PFSK-1 (cell line): ENCODE data around the gene GPR158.

ENCODE experiments used
- POLR2AphosphoS5 ChIP-seq: IDR thresholded peaks from 2 replicates; pipeline ENCODE4 v1.6.1; 2012; ENCODE audit warnings: low read depth, mild to moderate bottlenecking, control low read depth, low read length, moderate library complexity
- TAF1 ChIP-seq: IDR thresholded peaks from 2 replicates; pipeline ENCODE4 v1.6.1; 2012; ENCODE audit warnings: low read length, control low read depth, borderline replicate concordance; ENCODE audit not compliant: insufficient read depth

GRCh38 chr10:25600651-25601050 is 425.9 kb downstream of the GPR158 start:
- TF ChIP-seq POLR2AphosphoS5 = no peak
- no peak for TF ChIP-seq TAF1
